ENCODE measurements around the gene UBE4A.

UBE4A gene

DNA sequence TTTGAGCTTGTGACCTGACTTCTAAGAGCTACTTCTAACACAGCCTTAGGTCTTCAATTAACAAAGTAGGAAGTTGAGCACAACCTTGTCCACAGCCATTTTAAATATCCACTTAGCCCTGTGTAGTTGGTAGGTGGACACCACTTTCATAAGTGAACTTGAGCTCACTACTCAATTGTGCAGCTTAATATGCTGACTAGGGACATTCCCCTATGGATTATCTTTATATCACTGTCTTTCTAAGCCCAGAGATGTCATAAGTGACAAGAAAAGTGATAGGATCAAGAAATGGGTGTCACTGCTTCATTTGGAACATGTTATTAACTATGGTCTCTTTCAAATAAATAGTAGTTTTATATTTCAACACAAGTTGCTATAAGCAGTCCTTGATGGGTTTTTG, 38.0 kb downstream of the UBE4A start:
- no peak overlapping the region for H3K4me3 ChIP-seq (replicated peaks; ENCODE audit: insufficient read depth, low read length)

DNA sequence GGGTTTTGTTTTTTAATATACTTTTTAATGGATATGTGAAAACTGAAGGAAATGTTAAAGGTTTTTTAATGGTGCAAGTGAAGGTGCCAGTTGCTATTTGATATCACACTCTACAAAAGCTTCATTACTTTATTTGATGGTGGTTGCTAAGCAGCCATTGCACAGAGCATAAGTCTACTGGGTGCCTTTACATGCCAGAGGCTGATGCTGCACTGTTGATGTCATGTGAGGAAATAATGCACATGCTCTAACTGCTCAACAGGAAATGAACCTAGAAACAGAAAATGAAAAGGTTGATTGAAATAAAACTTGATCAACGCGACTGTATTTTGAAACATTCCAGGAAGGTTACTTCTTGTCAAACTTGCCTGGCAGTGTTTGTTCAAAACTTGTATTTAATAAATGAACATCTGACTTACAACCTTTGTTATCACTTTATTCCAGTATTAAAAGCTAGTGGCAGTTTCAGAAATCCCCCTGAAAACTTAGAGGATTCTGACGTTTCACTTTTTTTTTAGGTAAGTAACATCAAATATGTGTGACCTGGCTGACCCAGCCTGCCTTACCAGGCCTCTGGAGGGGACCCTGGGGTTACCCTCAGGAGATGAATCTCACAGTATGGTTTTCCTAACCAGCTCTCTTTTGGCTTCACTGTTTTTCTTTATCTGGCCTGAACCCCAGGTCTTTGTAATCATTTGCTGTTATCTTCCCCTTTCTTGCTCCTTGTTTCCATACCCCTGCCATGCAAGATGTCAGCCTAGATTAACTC, 39.6 kb downstream of the UBE4A start:
- Histone ChIP-seq H3K27me3 (ENCODE audit: insufficient read depth, poor library complexity, severe bottlenecking) (no peaks in the 10 kb centered on the region), H3K27ac (replicated peaks) (no peak overlapping the region), H3K4me3 (replicated peaks; ENCODE audit: insufficient read depth, low read length) (no peak overlapping the region)
- DNase-seq (ENCODE audit: low read depth in 1 of 2, low spot score in 1 of 2) = no peak
- no peak for TF ChIP-seq SPI1 (IDR thresholded peaks at IDR 0.05; ENCODE audit: borderline replicate concordance, low read depth)
- TF ChIP-seq, protein P1, sequence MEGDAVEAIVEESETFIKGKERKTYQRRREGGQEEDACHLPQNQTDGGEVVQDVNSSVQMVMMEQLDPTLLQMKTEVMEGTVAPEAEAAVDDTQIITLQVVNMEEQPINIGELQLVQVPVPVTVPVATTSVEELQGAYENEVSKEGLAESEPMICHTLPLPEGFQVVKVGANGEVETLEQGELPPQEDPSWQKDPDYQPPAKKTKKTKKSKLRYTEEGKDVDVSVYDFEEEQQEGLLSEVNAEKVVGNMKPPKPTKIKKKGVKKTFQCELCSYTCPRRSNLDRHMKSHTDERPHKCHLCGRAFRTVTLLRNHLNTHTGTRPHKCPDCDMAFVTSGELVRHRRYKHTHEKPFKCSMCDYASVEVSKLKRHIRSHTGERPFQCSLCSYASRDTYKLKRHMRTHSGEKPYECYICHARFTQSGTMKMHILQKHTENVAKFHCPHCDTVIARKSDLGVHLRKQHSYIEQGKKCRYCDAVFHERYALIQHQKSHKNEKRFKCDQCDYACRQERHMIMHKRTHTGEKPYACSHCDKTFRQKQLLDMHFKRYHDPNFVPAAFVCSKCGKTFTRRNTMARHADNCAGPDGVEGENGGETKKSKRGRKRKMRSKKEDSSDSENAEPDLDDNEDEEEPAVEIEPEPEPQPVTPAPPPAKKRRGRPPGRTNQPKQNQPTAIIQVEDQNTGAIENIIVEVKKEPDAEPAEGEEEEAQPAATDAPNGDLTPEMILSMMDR (IDR thresholded peaks at IDR 0.05; ENCODE audit: insufficient read depth, low read length) = no peak
- TF ChIP-seq, protein P2, sequence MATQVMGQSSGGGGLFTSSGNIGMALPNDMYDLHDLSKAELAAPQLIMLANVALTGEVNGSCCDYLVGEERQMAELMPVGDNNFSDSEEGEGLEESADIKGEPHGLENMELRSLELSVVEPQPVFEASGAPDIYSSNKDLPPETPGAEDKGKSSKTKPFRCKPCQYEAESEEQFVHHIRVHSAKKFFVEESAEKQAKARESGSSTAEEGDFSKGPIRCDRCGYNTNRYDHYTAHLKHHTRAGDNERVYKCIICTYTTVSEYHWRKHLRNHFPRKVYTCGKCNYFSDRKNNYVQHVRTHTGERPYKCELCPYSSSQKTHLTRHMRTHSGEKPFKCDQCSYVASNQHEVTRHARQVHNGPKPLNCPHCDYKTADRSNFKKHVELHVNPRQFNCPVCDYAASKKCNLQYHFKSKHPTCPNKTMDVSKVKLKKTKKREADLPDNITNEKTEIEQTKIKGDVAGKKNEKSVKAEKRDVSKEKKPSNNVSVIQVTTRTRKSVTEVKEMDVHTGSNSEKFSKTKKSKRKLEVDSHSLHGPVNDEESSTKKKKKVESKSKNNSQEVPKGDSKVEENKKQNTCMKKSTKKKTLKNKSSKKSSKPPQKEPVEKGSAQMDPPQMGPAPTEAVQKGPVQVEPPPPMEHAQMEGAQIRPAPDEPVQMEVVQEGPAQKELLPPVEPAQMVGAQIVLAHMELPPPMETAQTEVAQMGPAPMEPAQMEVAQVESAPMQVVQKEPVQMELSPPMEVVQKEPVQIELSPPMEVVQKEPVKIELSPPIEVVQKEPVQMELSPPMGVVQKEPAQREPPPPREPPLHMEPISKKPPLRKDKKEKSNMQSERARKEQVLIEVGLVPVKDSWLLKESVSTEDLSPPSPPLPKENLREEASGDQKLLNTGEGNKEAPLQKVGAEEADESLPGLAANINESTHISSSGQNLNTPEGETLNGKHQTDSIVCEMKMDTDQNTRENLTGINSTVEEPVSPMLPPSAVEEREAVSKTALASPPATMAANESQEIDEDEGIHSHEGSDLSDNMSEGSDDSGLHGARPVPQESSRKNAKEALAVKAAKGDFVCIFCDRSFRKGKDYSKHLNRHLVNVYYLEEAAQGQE (IDR thresholded peaks at IDR 0.05; ENCODE audit: insufficient replicate concordance, low read depth) = no peak
- TF ChIP-seq GABPA (IDR thresholded peaks at IDR 0.05; ENCODE audit: low read depth) = no peak
- no peak for TF ChIP-seq POLR2AphosphoS5 (IDR thresholded peaks at IDR 0.05; ENCODE audit: low read depth)

More for the DNA sequence above, 38.0 kb downstream of the UBE4A start:
- TF ChIP-seq, protein P2 (IDR thresholded peaks at IDR 0.05; ENCODE audit: insufficient replicate concordance, low read depth) = no peak
- TF ChIP-seq GABPA (IDR thresholded peaks at IDR 0.05; ENCODE audit: low read depth) (no peak), POLR2AphosphoS5 (IDR thresholded peaks at IDR 0.05; ENCODE audit: low read depth) (no peak), SPI1 (IDR thresholded peaks at IDR 0.05; ENCODE audit: borderline replicate concordance, low read depth) (no peak)
- TF ChIP-seq, protein P1 (IDR thresholded peaks at IDR 0.05; ENCODE audit: insufficient read depth, low read length) = no peak
- Histone ChIP-seq H3K27me3 (ENCODE audit: insufficient read depth, poor library complexity, severe bottlenecking) (no peaks in the 10 kb centered on the region), H3K27ac (replicated peaks) (no peak overlapping the region)
- DNase-seq (ENCODE audit: low read depth in 1 of 2, low spot score in 1 of 2) = no peak

DNA sequence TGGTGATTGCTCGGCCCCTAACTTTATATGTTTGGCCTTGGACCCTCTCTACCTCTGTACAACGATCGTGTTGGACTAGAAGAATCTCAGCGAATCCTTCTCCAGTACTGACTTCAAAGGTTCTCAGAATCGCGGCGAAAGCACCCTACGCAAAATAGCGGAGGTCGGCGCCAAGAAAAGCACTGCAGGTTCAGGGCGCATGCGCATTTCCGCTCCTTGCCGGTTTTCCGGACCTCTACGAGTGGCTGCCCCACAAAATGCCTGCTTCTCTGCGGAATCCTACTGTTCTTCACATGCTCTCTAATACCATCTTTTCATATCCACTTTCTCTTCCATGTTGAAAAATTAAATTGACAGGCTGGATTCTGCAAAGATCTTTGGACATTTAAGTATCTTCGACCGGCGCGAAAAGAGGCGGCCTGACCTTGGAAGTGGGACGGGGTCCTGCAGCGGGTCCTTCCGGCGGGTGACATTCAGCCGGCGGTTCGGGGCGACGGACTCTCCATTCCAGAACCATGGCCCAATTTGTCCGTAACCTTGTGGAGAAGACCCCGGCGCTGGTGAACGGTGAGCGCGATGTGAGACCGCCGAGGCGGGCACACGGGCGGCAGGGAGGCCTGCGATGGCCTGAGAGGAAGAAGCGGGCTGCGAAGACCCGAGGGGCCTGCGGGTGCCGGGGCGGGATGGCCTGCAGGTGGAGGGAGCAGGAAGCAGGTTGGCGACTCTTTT, 41.9 kb downstream of the UBE4A start, which contains the start of gene ATP5MG:
TSS of gene ATP5MG (plus strand) at position 456 of the 729 bp plus-strand sequence. CDS start at position 516, 60 bp downstream.
- TF ChIP-seq, protein P2 (IDR thresholded peaks at IDR 0.05; ENCODE audit: insufficient replicate concordance, low read depth) = no peak
- peak; percentile 24 for TF ChIP-seq POLR2AphosphoS5 (IDR thresholded peaks at IDR 0.05; ENCODE audit: low read depth)
- H3K27ac ChIP-seq (replicated peaks) = peak within 1 kb of the TSS; percentile 96
- H3K4me3 ChIP-seq (replicated peaks; ENCODE audit: insufficient read depth, low read length) = peak within 1 kb of the TSS; percentile 87
- peak; percentile 81 to 90 for DNase-seq (ENCODE audit: low read depth in 1 of 2, low spot score in 1 of 2)
- no peaks in the 10 kb centered on the region for H3K27me3 ChIP-seq (ENCODE audit: insufficient read depth, poor library complexity, severe bottlenecking)

Measured in HL-60 (cell line).